Measurements from ENCODE around the gene SLC25A51. TPM values are rescaled to one million over a fixed set of nuclear protein-coding genes. Genes with fewer than 3 reads are reported as not detected.

SLC25A51 gene
- polyA plus RNA-seq, 4 donors = 14.2 to 20.3 (median 15.0) TPM

DNA sequence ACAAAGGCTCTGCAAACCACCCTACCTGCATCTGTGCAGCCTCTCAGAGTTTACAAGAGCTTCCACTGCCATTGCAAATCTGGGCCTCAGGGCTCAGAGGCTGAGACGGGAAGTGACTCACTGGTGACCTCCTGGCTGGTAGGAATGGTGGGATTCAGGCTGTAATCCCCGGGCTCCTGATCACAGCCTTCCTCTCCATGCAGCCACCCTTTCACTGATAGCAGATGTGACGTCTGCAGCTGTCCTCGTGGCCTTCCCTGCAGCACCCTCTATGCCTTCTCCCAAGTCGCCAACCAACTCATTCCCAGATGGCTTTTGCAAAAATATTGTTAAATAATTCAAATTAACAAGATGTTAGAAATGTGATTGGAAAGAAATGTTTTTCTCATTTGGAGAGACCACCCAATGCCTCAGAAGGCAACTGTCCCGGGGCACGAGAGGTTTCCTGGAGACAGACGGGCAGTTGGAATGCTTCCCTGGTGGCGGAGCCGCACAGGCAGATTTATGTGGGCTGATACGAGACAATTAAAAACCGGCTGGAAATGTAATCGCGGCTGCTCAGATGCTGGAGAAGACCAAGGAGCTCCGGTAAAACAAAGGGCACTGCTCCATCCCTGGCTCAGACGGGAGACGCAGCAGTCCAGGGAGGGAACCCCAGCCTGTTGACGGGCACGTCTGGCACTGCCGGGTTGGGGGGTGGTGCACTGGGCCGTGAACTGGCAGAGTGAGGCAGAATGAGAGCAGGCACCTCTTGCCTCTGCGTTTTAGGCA, 34.4 kb upstream of the SLC25A51 start:
- DNase-seq (ENCODE audit: low read depth in 4 of 4, low spot score in 3 of 4) = peak in 3 of 4 donors; percentile 41 to 48 (median 47)

GRCh38 chr9:37937366-37937765, 33.4 kb upstream of the SLC25A51 start:
- no peak for DNase-seq (ENCODE audit: low read depth in 4 of 4, low spot score in 3 of 4)

GRCh38 chr9:37936965-37937364, 33.0 kb upstream of the SLC25A51 start:
- no peak for DNase-seq (ENCODE audit: low read depth in 4 of 4, low spot score in 3 of 4)

DNA sequence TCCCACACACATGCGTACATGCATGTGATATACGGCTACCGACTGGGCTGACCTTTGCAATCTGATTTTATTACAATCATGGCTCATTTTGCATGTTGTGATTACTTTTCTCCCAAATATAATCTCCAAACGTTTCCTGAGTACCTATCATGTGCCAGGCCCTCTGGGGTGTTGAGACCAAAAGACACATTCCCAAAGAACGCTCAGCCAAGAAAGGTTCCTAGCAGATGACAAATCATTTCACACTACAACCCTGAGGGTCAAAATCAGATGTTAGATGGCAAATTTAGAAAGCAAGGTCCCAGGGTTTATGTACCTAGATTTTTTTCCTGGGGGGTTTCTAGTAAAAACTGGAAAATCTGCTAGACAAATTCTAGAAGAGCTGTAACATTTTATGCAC, 32.4 kb upstream of the SLC25A51 start:
- DNase-seq (ENCODE audit: low read depth in 4 of 4, low spot score in 3 of 4) = no peak

- DNase-seq (ENCODE audit: low read depth in 4 of 4, low spot score in 3 of 4) = no peak
Observed at GRCh38 chr9:37935096-37935495, 31.2 kb upstream of the SLC25A51 start.

- no peak for DNase-seq (ENCODE audit: low read depth in 4 of 4, low spot score in 3 of 4)
Observed at GRCh38 chr9:37931592-37931991, 27.7 kb upstream of the SLC25A51 start.

GRCh38 chr9:37929441-37929895, 25.5 kb upstream of the SLC25A51 start:
- DNase-seq (ENCODE audit: low read depth in 4 of 4, low spot score in 3 of 4) = no peak

GRCh38 chr9:37928552-37929430, 24.9 kb upstream of the SLC25A51 start:
- no peak for DNase-seq (ENCODE audit: low read depth in 4 of 4, low spot score in 3 of 4)

DNA sequence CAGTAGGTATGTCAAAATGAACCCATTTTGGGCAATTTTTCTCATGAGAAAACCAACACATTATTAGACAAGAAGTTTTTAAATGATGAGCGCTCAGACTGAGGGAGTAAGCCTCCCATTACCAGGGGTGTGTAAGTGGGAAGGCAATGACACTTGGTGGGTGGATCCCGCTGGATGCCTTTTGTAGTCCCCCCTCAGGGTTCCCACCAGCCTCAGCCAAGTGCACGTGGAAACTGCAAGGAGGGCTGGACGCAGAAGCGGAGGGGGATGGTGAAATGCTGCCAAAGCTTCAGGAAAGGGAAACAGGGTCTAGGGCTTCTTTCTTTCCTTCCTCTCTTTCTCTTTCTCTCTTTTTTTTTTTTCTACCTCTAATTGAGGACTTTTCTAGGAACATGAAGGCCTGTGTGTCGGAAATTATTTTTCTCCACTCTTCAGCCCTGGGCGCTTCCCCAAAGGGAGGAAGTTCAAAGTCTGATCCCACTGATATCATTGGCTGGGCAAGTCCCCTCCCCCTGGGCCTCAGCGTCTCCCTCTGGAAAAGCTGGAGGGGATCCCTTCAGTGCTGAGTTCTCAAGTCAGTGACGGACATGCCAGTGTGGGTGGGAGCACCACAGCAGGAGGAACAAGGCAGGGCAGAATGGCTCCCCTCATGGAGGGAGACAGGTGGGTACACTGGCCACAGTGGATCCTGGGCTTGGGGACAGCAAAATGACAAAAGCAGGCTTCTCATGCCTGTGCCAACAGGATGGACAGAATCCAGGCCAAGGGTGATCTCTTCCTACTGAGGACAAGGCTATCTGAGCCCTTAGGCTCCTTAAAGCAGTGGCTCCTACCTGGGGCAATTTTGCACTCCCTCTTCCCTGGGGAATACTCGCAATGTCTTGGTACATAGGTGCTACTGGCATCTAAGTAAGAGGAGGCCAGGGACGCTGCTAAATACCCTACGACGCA, 23.9 kb upstream of the SLC25A51 start:
- DNase-seq (ENCODE audit: low read depth in 4 of 4, low spot score in 3 of 4) = no peak

GRCh38 chr9:37927132-37927531, 23.2 kb upstream of the SLC25A51 start:
- no peak for DNase-seq (ENCODE audit: low read depth in 4 of 4, low spot score in 3 of 4)

DNA sequence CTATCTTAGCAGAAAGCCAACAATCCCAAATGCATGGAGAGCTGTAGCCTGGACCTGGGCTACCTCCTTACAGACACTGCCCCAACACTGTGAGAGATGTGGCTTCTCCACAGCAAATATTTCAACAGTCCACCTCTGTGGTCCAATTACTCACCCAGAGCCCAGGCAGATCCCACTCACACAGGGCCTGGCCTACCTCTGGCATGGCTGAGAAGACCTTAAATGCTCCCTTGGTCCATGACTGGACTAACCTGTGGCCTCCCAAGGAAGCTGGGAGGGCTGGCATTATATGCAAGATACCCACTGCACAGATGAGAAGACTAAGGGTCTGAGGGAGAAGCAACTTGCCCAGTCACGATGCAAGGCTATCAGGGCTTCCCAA, 22.8 kb upstream of the SLC25A51 start:
- DNase-seq (ENCODE audit: low read depth in 4 of 4, low spot score in 3 of 4) = no peak

- no peak for DNase-seq (ENCODE audit: low read depth in 4 of 4, low spot score in 3 of 4)
Observed at GRCh38 chr9:37925786-37926736, 22.1 kb upstream of the SLC25A51 start.

DNA sequence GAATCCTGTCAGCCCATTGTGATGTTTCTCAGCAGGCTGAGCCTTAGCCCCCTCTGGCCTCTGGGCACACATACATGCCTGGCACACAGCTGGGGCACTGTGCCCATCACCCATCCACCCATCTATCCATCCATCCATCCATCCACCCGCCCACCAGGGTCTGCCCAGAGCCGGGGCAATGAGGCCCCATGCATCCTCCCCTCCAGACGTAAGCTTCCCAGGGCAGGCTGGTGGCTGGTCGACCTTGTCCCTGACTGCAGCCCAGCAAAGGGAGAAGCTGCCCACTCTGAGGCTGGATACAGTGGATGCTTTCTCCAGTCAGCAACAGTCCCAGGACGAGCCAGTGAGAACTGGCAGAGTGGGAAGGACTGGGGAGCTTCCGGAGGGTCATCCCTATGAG, 21.1 kb upstream of the SLC25A51 start:
- DNase-seq (ENCODE audit: low read depth in 4 of 4, low spot score in 3 of 4) = no peak

- DNase-seq (ENCODE audit: low read depth in 4 of 4, low spot score in 3 of 4) = no peak
Observed at GRCh38 chr9:37924538-37924937, 20.6 kb upstream of the SLC25A51 start.

DNA sequence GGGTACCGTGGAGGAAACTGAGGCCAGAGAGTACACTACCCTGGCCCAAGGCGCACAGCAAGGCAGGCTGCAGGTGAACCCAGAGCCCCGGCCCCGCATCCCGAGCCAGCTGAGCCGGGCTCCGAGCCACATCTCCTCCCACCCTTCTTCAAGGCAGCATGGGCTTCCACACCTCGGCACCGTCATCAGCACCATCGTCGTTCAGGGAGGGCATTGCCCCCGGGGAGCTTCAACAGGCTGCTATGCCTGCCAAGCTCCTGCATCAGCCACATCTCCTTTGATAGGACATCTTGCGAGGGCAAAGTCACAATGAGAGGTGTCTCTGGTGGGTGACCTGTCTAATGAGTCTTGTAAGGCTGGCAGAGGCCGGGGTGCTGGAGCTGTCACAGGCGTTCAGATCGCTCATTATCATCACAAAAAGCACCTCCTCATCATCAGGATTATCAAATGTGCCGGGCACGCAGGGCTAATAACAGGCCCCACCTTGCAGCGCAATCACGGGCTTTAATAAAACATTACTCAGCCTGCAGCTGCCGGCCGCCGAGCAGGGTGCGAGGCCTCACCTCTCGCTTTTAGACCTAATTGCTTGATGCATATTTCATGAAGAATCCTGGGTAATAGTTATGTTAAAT, 20.0 kb upstream of the SLC25A51 start:
- no peak for DNase-seq (ENCODE audit: low read depth in 4 of 4, low spot score in 3 of 4)

- DNase-seq (ENCODE audit: low read depth in 4 of 4, low spot score in 3 of 4) = no peak
Observed at GRCh38 chr9:37923118-37923795, 19.3 kb upstream of the SLC25A51 start.

- DNase-seq (ENCODE audit: low read depth in 4 of 4, low spot score in 3 of 4) = no peak
Observed at GRCh38 chr9:37922363-37923117, 18.6 kb upstream of the SLC25A51 start.
